ENCODE results near the gene MRTFA. TPM values are rescaled to one million over a fixed set of nuclear protein-coding genes. Genes with fewer than 3 reads are reported as not detected.
"Not testable (repeated sequence)": the region's sequence is repeated elsewhere in the genome, so short reads cannot be mapped to it uniquely, and the experiment has no call there.

The MRTFA gene
- total RNA-seq, 2 experiments from 2014 or later = 55.3 to 58.9 TPM

- Mint-ChIP-seq H3K27ac (no peak overlapping the region), H3K36me3 (ENCODE audit: low read depth) (no peaks in the 10 kb centered on the region), H3K4me1 (ENCODE audit: low read depth) (peaks cover 61% of the 10 kb centered on the region), H3K27me3 (no peaks in the 10 kb centered on the region), H3K4me3 (no peak overlapping the region), H3K9me3 (no peaks in the 10 kb centered on the region)
- TF ChIP-seq CTCF (IDR thresholded peaks at IDR 0.05) = no peak
- CTCF ChIA-PET = interaction anchor here (0.7 kb wide), 1 partner anchor 9 kb away, joined by 3 read pairs; no protein-coding TSS in a partner anchor
- no peaks in the 10 kb centered on the region for H3K9me3 ChIP-seq (ENCODE audit: control insufficient read depth in 1 of 2, insufficient read depth in 1 of 2, low read length in 2 of 2)
- no peak for DNase-seq
- no peaks in the 10 kb centered on the region for H3K27me3 ChIP-seq (ENCODE audit: control insufficient read depth in 1 of 2, insufficient read depth in 2 of 2, low read length in 2 of 2)
- POLR2A ChIA-PET = no interaction called here
- no peak for ATAC-seq (ENCODE audit: poor library complexity)
- H3K27ac ChIP-seq (ENCODE audit: low read depth in 1 of 2, low read length in 2 of 2) = no peak overlapping the region
- intact Hi-C loops (cut with DNase I, micrococcal nuclease) = no loop called here
- H3K4me3 ChIP-seq (ENCODE audit: low read length) = no peak overlapping the region
- H3K4me1 ChIP-seq (ENCODE audit: insufficient read depth, low read length) = peaks cover 10% of the 10 kb centered on the region
- H3K36me3 ChIP-seq (ENCODE audit: insufficient read depth, low read length) = no peaks in the 10 kb centered on the region
Observed at GRCh38 chr22:40603088-40603605, 33.4 kb downstream of the MRTFA start.

GRCh38 chr22:40602231-40602630, 34.3 kb downstream of the MRTFA start:
- Histone ChIP-seq H3K4me1 (ENCODE audit: insufficient read depth, low read length) (peaks cover 9% of the 10 kb centered on the region), H3K36me3 (ENCODE audit: insufficient read depth, low read length) (no peaks in the 10 kb centered on the region), H3K27me3 (ENCODE audit: control insufficient read depth in 1 of 2, insufficient read depth in 2 of 2, low read length in 2 of 2) (no peaks in the 10 kb centered on the region), H3K4me3 (ENCODE audit: low read length) (no peak overlapping the region), H3K27ac (ENCODE audit: low read depth in 1 of 2, low read length in 2 of 2) (no peak overlapping the region), H3K9me3 (ENCODE audit: control insufficient read depth in 1 of 2, insufficient read depth in 1 of 2, low read length in 2 of 2) (no peaks in the 10 kb centered on the region)
- intact Hi-C loops (cut with DNase I, micrococcal nuclease) = no loop called here
- Mint-ChIP-seq H3K4me3 (no peak overlapping the region), H3K36me3 (ENCODE audit: low read depth) (no peaks in the 10 kb centered on the region), H3K9me3 (no peaks in the 10 kb centered on the region), H3K27ac (no peak overlapping the region), H3K27me3 (no peaks in the 10 kb centered on the region), H3K4me1 (ENCODE audit: low read depth) (peaks cover 61% of the 10 kb centered on the region)
- ChIA-PET POLR2A (no interaction called here), CTCF (no interaction called here)
- no peak for TF ChIP-seq CTCF (IDR thresholded peaks at IDR 0.05)
- DNase-seq = no peak
- no peak for ATAC-seq (ENCODE audit: poor library complexity)

- H3K4me1 ChIP-seq (ENCODE audit: insufficient read depth, low read length) = peaks cover 3% of the 10 kb centered on the region
- peaks cover 52% of the 10 kb centered on the region for H3K4me1 Mint-ChIP-seq (ENCODE audit: low read depth)
- no peaks in the 10 kb centered on the region for H3K27me3 Mint-ChIP-seq
- no peak for TF ChIP-seq CTCF (IDR thresholded peaks at IDR 0.05)
- intact Hi-C loops (cut with DNase I, micrococcal nuclease) = loop anchor here in 1 of 2 experiments (10.0 kb wide), 1 partner anchor 55 kb away; no protein-coding TSS in a partner anchor
- ChIA-PET POLR2A (no interaction called here), CTCF (interaction anchor here (0.7 kb wide), 1 partner anchor 717 kb away, joined by 4 read pairs; no protein-coding TSS in a partner anchor)
- DNase-seq = no peak
- no peak overlapping the region for H3K27ac ChIP-seq (ENCODE audit: low read depth in 1 of 2, low read length in 2 of 2)
- no peaks in the 10 kb centered on the region for H3K36me3 ChIP-seq (ENCODE audit: insufficient read depth, low read length)
- H3K36me3 Mint-ChIP-seq (ENCODE audit: low read depth) = no peaks in the 10 kb centered on the region
- no peaks in the 10 kb centered on the region for H3K9me3 ChIP-seq (ENCODE audit: control insufficient read depth in 1 of 2, insufficient read depth in 1 of 2, low read length in 2 of 2)
- no peak for ATAC-seq (ENCODE audit: poor library complexity)
- no peaks in the 10 kb centered on the region for H3K9me3 Mint-ChIP-seq
- no peak overlapping the region for H3K4me3 ChIP-seq (ENCODE audit: low read length)
- H3K27ac Mint-ChIP-seq = no peak overlapping the region
- H3K27me3 ChIP-seq (ENCODE audit: control insufficient read depth in 1 of 2, insufficient read depth in 2 of 2, low read length in 2 of 2) = no peaks in the 10 kb centered on the region
- no peak overlapping the region for H3K4me3 Mint-ChIP-seq
Observed at GRCh38 chr22:40599731-40600130, 36.8 kb downstream of the MRTFA start.

GRCh38 chr22:40598712-40599111, 37.8 kb downstream of the MRTFA start:
- H3K4me3 ChIP-seq (ENCODE audit: low read length); H3K4me1 ChIP-seq (ENCODE audit: insufficient read depth, low read length); POLR2A ChIA-PET; H3K36me3 ChIP-seq (ENCODE audit: insufficient read depth, low read length); CTCF ChIA-PET; H3K27ac Mint-ChIP-seq; H3K27ac ChIP-seq (ENCODE audit: low read depth in 1 of 2, low read length in 2 of 2); ATAC-seq (ENCODE audit: poor library complexity); DNase-seq; H3K4me3 Mint-ChIP-seq; H3K36me3 Mint-ChIP-seq (ENCODE audit: low read depth); H3K27me3 ChIP-seq (ENCODE audit: control insufficient read depth in 1 of 2, insufficient read depth in 2 of 2, low read length in 2 of 2); H3K9me3 ChIP-seq (ENCODE audit: control insufficient read depth in 1 of 2, insufficient read depth in 1 of 2, low read length in 2 of 2); H3K9me3 Mint-ChIP-seq; H3K27me3 Mint-ChIP-seq: not testable (repeated sequence)
- intact Hi-C loops (cut with DNase I, micrococcal nuclease) = loop anchor here in 1 of 2 experiments (10.0 kb wide), 1 partner anchor 54 kb away; no protein-coding TSS in a partner anchor
- peaks cover 62% of the 10 kb centered on the region for H3K4me1 Mint-ChIP-seq (ENCODE audit: low read depth)

Data from CD4-positive, alpha-beta T cell (primary cell).